OCI-LY7 (cell line): ENCODE measurements around the gene TAGLN. TPM values are rescaled to one million over a fixed set of nuclear protein-coding genes. Genes with fewer than 3 reads are reported as not detected.

Experiments used
- BruUV-seq: library from RNA; stranded (reverse); fragments of 400-500 nt; replicated peaks from 2 replicates; lab custom pipeline; 2021; lab: Mats Ljungman, UMichigan
- CTCF ChIA-PET: fragments of 300-600 bp; sonication (Branson Sonifier 250); formaldehyde crosslinking; loops from one replicate; lab custom pipeline; 2022; ENCODE audit warnings: antibody characterized with exemption; ENCODE audit not compliant: unreplicated experiment; lab: Charles Lee
- POLR2A ChIA-PET: fragments of 300-600 bp; sonication (Branson Sonifier 250); formaldehyde crosslinking; loops from one replicate; lab custom pipeline; 2022; ENCODE audit warnings: antibody characterized with exemption; lab: Charles Lee
- DNase-seq: peaks from one replicate; pipeline ENCODE4 v3.0.0-alpha.2; 2015; ENCODE audit warnings: low spot score
- H2AFZ ChIP-seq: fragments of 200-600 bp; sonication (generic), shearing (Covaris generic); 2 replicates; pipeline ENCODE4 v1.6.1; 2014; ENCODE audit warnings: mild to moderate bottlenecking, antibody characterized with exemption, low read length, moderate library complexity
- H3K27ac ChIP-seq: fragments of 200-600 bp; sonication (generic); 2 replicates; pipeline ENCODE4 v1.5.1; 2014; ENCODE audit warnings: mixed run types, low read depth, mild to moderate bottlenecking, moderate library complexity, low read length, inconsistent platforms; ENCODE audit not compliant: poor library complexity, severe bottlenecking
- H3K36me3 ChIP-seq: fragments of 200-600 bp; sonication (generic); 2 replicates; pipeline ENCODE4 v1.6.1; 2014; ENCODE audit warnings: mild to moderate bottlenecking, antibody characterized with exemption, low read length, moderate library complexity, mixed read lengths; ENCODE audit not compliant: insufficient read depth
- H3K4me1 ChIP-seq: fragments of 200-600 bp; sonication (generic); 2 replicates; pipeline ENCODE4 v1.5.1; 2014; ENCODE audit warnings: mild to moderate bottlenecking, low read length; ENCODE audit not compliant: insufficient read depth, poor library complexity, severe bottlenecking
- H3K4me2 ChIP-seq: fragments of 200-600 bp; sonication (generic); 2 replicates; pipeline ENCODE4 v1.6.1; 2014; ENCODE audit warnings: mild to moderate bottlenecking, low read length
- H3K4me3 ChIP-seq: fragments of 200-600 bp; sonication (generic); 2 replicates; pipeline ENCODE4 v1.5.1; 2014; ENCODE audit warnings: mild to moderate bottlenecking, low read depth, low read length; ENCODE audit not compliant: poor library complexity, severe bottlenecking
- H3K79me2 ChIP-seq: fragments of 200-600 bp; sonication (generic); 2 replicates; pipeline ENCODE4 v1.6.1; 2016; ENCODE audit warnings: low read depth, mild to moderate bottlenecking, low read length, moderate library complexity, mixed read lengths; ENCODE audit not compliant: insufficient read depth
- H3K9me2 ChIP-seq: fragments of 200-600 bp; sonication (generic); 2 replicates; pipeline ENCODE4 v1.6.1; 2016; ENCODE audit warnings: mild to moderate bottlenecking, low read length, mixed read lengths; ENCODE audit not compliant: insufficient read depth
- H3K9me3 ChIP-seq: fragments of 200-600 bp; sonication (generic); 2 replicates; pipeline ENCODE4 v1.6.1; 2014; ENCODE audit warnings: mild to moderate bottlenecking, mixed run types, low read length, mixed read lengths
- H4K20me1 ChIP-seq: fragments of 200-600 bp; sonication (generic); 2 replicates; pipeline ENCODE4 v1.6.1; 2014; ENCODE audit warnings: mild to moderate bottlenecking, antibody characterized with exemption, low read length, moderate library complexity, mixed read lengths; ENCODE audit not compliant: insufficient read depth
- CTCF ChIP-seq: fragments of 200-600 bp; sonication (generic); conservative IDR thresholded peaks from 2 replicates; pipeline ENCODE4 v1.5.1; 2014; ENCODE audit warnings: mild to moderate bottlenecking, antibody characterized with exemption, low read length, moderate library complexity, mixed read lengths
- EZH2phosphoT487 ChIP-seq: fragments of 200-600 bp; sonication (generic); IDR thresholded peaks from 2 replicates; pipeline ENCODE4 v1.6.1; 2018; ENCODE audit warnings: low read depth, borderline replicate concordance, mild to moderate bottlenecking, mixed run types, antibody characterized with exemption, low read length, moderate library complexity, mixed read lengths
- intact Hi-C: fragments of 100-400 bp; cut with micrococcal nuclease; formaldehyde crosslinking; loops from one replicate; pipeline ENCODE4 v1.10.0; 2022; ENCODE audit not compliant: unreplicated experiment
- total RNA-seq, 2 experiments: library from RNA; depleted of rRNA in 1 of 2; stranded (reverse); fragments of >200 nt in 1 of 2; shearing (Covaris generic) in 1 of 2; gene quantifications; 2 replicates each; pipeline ENCODE4 v1.2.3, GENCODE V29; 2014 to 2022

The TAGLN gene
- total RNA-seq, 2 experiments from 2014 or later = 5.4 to 7.4 TPM

DNA sequence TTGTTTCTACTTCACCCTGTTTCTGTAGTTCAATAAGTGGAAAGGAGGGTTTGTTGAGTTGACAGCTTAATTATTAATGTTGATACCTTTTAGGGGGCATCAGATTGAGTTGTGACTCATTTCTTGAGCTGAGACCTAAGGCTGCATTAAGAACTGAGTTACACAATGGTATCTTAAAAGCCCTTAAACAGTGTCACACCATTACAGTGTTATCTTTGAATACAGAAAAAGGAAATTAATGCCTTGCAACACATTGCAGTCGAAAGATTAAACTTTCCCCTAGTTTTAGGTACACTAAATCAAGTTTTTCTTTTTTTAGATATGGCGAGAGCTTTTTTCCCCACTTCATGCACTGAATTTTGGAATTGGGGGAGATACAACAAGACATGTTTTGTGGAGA is 38.3 kb upstream of the TAGLN start:
- no TSS peak for BruUV-seq
- H3K9me2 ChIP-seq = no peaks in the 10 kb centered on the region
- no peak overlapping the region for H2AFZ ChIP-seq
- peaks cover 10% of the 10 kb centered on the region for H3K4me1 ChIP-seq
- no peak for TF ChIP-seq EZH2phosphoT487
- no peak for TF ChIP-seq CTCF
- 0 out of 2 replicates have a peak, but pooled peaks cover 4% of the 10 kb centered on the region for H4K20me1 ChIP-seq
- POLR2A ChIA-PET = interaction anchor here (0.5 to 1.7 kb wide), 6 partner anchors 10 to 846 kb away, joined by 3 to 10 read pairs (median 4); partner anchors contain the start of genes CEP164 and SIDT2
- no peak overlapping the region for H3K4me2 ChIP-seq
- intact Hi-C loops = no loop called here
- CTCF ChIA-PET = interaction anchor here (1.2 kb wide), 1 partner anchor 20 kb away, joined by 3 read pairs; no protein-coding TSS in a partner anchor
- no peak overlapping the region for H3K4me3 ChIP-seq
- H3K36me3 ChIP-seq = peaks cover 94% of the 10 kb centered on the region
- peaks cover 52% of the 10 kb centered on the region for H3K79me2 ChIP-seq
- DNase-seq = no peak
- H3K27ac ChIP-seq = no peak overlapping the region
- H3K9me3 ChIP-seq = no peaks in the 10 kb centered on the region

GRCh38 chr11:117166491-117166890 is 32.7 kb upstream of the TAGLN start:
- Histone ChIP-seq H2AFZ (no peak overlapping the region), H3K9me2 (no peaks in the 10 kb centered on the region), H3K4me2 (no peak overlapping the region), H3K79me2 (no peaks in the 10 kb centered on the region), H3K36me3 (peaks cover 97% of the 10 kb centered on the region), H3K4me1 (no peaks in the 10 kb centered on the region), H3K27ac (no peak overlapping the region), H4K20me1 (no peaks in the 10 kb centered on the region), H3K4me3 (no peak overlapping the region), H3K9me3 (no peaks in the 10 kb centered on the region)
- ChIA-PET CTCF (interaction anchor here (1.0 kb wide), 1 partner anchor 23 kb away, joined by 3 read pairs; the partner anchor contains the start of gene PAFAH1B2), POLR2A (interaction anchor here (1.0 to 1.2 kb wide), 6 partner anchors 9 to 417 kb away, joined by 3 to 5 read pairs (median 3); partner anchors contain the start of genes PAFAH1B2 and SIDT2)
- BruUV-seq = no TSS peak
- no peak for DNase-seq
- intact Hi-C loops = no loop called here
- TF ChIP-seq CTCF = no peak

GRCh38 chr11:117169736-117170135 is 29.4 kb upstream of the TAGLN start:
- Histone ChIP-seq H3K36me3 (peaks cover 78% of the 10 kb centered on the region), H3K4me1 (no peaks in the 10 kb centered on the region), H3K9me2 (no peaks in the 10 kb centered on the region), H3K9me3 (no peaks in the 10 kb centered on the region), H3K27ac (no peak overlapping the region), H3K79me2 (no peaks in the 10 kb centered on the region), H2AFZ (no peak overlapping the region), H3K4me2 (no peak overlapping the region), H3K4me3 (no peak overlapping the region), H4K20me1 (no peaks in the 10 kb centered on the region)
- intact Hi-C loops = no loop called here
- ChIA-PET CTCF (no interaction called here), POLR2A (interaction anchor here (0.6 to 2.6 kb wide), 5 partner anchors 9 to 980 kb away, joined by 3 to 9 read pairs (median 6); partner anchors contain the start of gene SIDT2)
- no peak for DNase-seq
- BruUV-seq = no TSS peak
- TF ChIP-seq CTCF (no peak), EZH2phosphoT487 (no peak)
